ENCODE data around the gene MS4A10. TPM values are rescaled to one million over a fixed set of nuclear protein-coding genes. Genes with fewer than 3 reads are reported as not detected.

MS4A10 gene
- total and polyA plus RNA-seq, 4 donors = not detected

GRCh38 chr11:60783141-60783484 is 2.0 kb upstream of the MS4A10 start:
- 95% methylated on average over 8 of the region's 8 CpGs for WGBS, 2 donors
- Histone ChIP-seq H3K4me3 (no peak overlapping the region), H3K4me1 (ENCODE audit: control insufficient read depth in 5 of 5, insufficient read depth in 5 of 5, low read length in 5 of 5) (peaks cover 0 to 6% (median 0%) of the 10 kb centered on the region in 5 donors), H3K27ac (ENCODE audit: low read depth in 1 of 2, low read length in 1 of 2) (no peak overlapping the region), H3K27me3 (ENCODE audit: control insufficient read depth in 3 of 3, insufficient read depth in 3 of 3, low read length in 2 of 3) (peaks cover 0 to 3% (median 0%) of the 10 kb centered on the region in 3 donors), H3K36me3 (ENCODE audit: control insufficient read depth in 4 of 4, insufficient read depth in 4 of 4, low read length in 4 of 4) (no peaks in the 10 kb centered on the region), H3K9me3 (ENCODE audit: control insufficient read depth in 4 of 4, insufficient read depth in 3 of 4, low read length in 3 of 4) (peaks cover 0 to 3% (median 0%) of the 10 kb centered on the region in 4 donors), H3K9ac (ENCODE audit: insufficient read depth in 1 of 2, low read length in 2 of 2) (no peak overlapping the region)
- ATAC-seq (ENCODE audit: insufficient read depth, low FRiP score) (no peak), DNase-seq (no peak)
- no peak for TF ChIP-seq CTCF (IDR thresholded peaks at IDR 0.05; ENCODE audit: control extremely low read depth, extremely low read depth)

- no peaks in the 10 kb centered on the region for H3K36me3 ChIP-seq (ENCODE audit: control insufficient read depth in 4 of 4, insufficient read depth in 4 of 4, low read length in 4 of 4)
- H3K9ac ChIP-seq (ENCODE audit: insufficient read depth in 1 of 2, low read length in 2 of 2) = no peak overlapping the region
- 90 to 92% methylated on average over 7 of the region's 7 CpGs for WGBS, 2 donors
- H3K27ac ChIP-seq (ENCODE audit: low read depth in 1 of 2, low read length in 1 of 2) = no peak overlapping the region
- no peak for TF ChIP-seq CTCF (IDR thresholded peaks at IDR 0.05; ENCODE audit: control extremely low read depth, extremely low read depth)
- H3K9me3 ChIP-seq (ENCODE audit: control insufficient read depth in 4 of 4, insufficient read depth in 3 of 4, low read length in 3 of 4) = peaks cover 0 to 3% (median 0%) of the 10 kb centered on the region in 4 donors
- ATAC-seq (ENCODE audit: insufficient read depth, low FRiP score) (no peak), DNase-seq (no peak)
- H3K27me3 ChIP-seq (ENCODE audit: control insufficient read depth in 3 of 3, insufficient read depth in 3 of 3, low read length in 2 of 3) = peaks cover 0 to 3% (median 0%) of the 10 kb centered on the region in 3 donors
- H3K4me1 ChIP-seq (ENCODE audit: control insufficient read depth in 5 of 5, insufficient read depth in 5 of 5, low read length in 5 of 5) = peaks cover 0 to 6% (median 0%) of the 10 kb centered on the region in 5 donors
- H3K4me3 ChIP-seq = no peak overlapping the region
These were observed 1.2 kb upstream of the MS4A10 start for GRCh38 chr11:60783911-60784310.

GRCh38 chr11:60785806-60786361 is 751 bp downstream of the MS4A10 start:
- no peaks in the 10 kb centered on the region for H3K36me3 ChIP-seq (ENCODE audit: control insufficient read depth in 4 of 4, insufficient read depth in 4 of 4, low read length in 4 of 4)
- H3K27ac ChIP-seq (ENCODE audit: low read depth in 1 of 2, low read length in 1 of 2) = no peak overlapping the region
- H3K4me1 ChIP-seq (ENCODE audit: control insufficient read depth in 5 of 5, insufficient read depth in 5 of 5, low read length in 5 of 5) = peaks cover 0 to 6% (median 0%) of the 10 kb centered on the region in 5 donors
- ATAC-seq (ENCODE audit: insufficient read depth, low FRiP score) (no peak), DNase-seq (no peak)
- WGBS, 2 donors = 61 to 71% methylated on average over 8 of the region's 8 CpGs
- H3K4me3 ChIP-seq = no peak overlapping the region
- TF ChIP-seq CTCF (IDR thresholded peaks at IDR 0.05; ENCODE audit: control extremely low read depth, extremely low read depth) = no peak
- H3K9me3 ChIP-seq (ENCODE audit: control insufficient read depth in 4 of 4, insufficient read depth in 3 of 4, low read length in 3 of 4) = no peaks in the 10 kb centered on the region
- H3K27me3 ChIP-seq (ENCODE audit: control insufficient read depth in 3 of 3, insufficient read depth in 3 of 3, low read length in 2 of 3) = peaks cover 0 to 3% (median 0%) of the 10 kb centered on the region in 3 donors
- H3K9ac ChIP-seq (ENCODE audit: insufficient read depth in 1 of 2, low read length in 2 of 2) = no peak overlapping the region
